H1 (cell line): ENCODE measurements around the gene DRC3. TPM values are rescaled to one million over a fixed set of nuclear protein-coding genes. Genes with fewer than 3 reads are reported as not detected.

Experiments used
- JUND ChIP-seq: IDR thresholded peaks from 2 replicates; pipeline ENCODE4 v1.6.1; 2011; ENCODE audit warnings: mild to moderate bottlenecking, improper control_type of control experiment, low read length
- SIRT6 ChIP-seq: IDR thresholded peaks from one replicate; pipeline ENCODE4 v1.7.1; 2012; ENCODE audit warnings: low read length, inconsistent platforms
- polyA plus RNA-seq, 7 experiments: library from polyadenylated mRNA; depleted of rRNA in 3 of 7; stranded (reverse) in 5 of 7; unstranded in 2 of 7; fragments of >200 nt in 5 of 7; fragments of 200-250 nt in 2 of 7; gene quantifications; 1 replicate in 5 of 7; 2 replicates in 1 of 7; 4 replicates in 1 of 7; pipeline versions ENCODE4 v1.2.1 to v1.2.3, GENCODE V29; 2011 to 2013; ENCODE audit warnings: missing spikeins in 2 of 7, mixed read lengths in 2 of 7
- total RNA-seq: library from RNA; stranded (reverse); fragmentation: NEBNext Ultra II Directional; extraction: Animal tissue kit (Norgen Biotek cat#: 25700); gene quantifications from 2 replicates; pipeline ENCODE4 v1.2.1, GENCODE V29; 2021

DRC3 gene
- total and polyA plus RNA-seq, 2 of the 8 experiments (the other 6 are each of a cell fraction or from before 2014, with no cell fraction given), result 0.59 TPM; not detected in 1

- TF ChIP-seq JUND (no peak), SIRT6 (no peak)
Observed at GRCh38 chr17:18014006-18014405, 41.3 kb downstream of the DRC3 start (continued).
